NCI-H446 treated with DMSO at 0.1 percent for 48 hours (cell line): ENCODE measurements around the gene NUSAP1.
"Not testable (repeated sequence)": the region's sequence is repeated elsewhere in the genome, so short reads cannot be mapped to it uniquely, and the experiment has no call there.

ENCODE experiments used
- DNase-seq: peaks from one replicate; lab custom pipeline; 2025; lab: John Stamatoyannopoulos, UW

Gene NUSAP1

DNA sequence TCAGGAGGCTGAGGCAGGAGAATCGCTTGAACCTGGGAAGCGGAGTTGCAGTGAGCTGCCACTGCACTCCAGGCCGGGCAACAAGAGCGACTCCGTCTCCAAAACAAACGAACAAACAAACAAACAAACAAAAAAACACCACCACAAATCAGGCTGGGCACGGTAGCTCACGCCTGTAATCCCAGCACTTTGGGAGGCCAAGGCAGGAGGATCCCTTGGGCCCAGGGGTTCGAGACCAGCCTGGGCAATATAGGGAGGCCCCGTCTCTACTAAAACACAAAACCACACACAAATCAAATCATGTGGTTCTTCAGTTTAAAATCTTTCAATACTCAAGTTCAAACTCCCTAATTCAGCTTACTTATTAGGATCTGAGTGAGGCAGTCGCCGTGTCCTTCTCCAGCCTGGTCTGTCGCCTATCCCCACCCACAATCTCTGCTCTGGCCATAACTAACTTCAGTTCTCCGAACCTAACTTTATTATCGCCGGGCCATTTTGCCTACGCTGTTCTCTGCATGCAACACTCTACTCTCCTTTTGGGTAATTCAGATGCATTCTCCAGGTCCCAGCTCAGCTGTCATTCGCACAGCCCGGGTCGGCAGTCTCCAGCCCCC, 83.6 kb downstream of the NUSAP1 start:
- DNase-seq = no peak

DNA sequence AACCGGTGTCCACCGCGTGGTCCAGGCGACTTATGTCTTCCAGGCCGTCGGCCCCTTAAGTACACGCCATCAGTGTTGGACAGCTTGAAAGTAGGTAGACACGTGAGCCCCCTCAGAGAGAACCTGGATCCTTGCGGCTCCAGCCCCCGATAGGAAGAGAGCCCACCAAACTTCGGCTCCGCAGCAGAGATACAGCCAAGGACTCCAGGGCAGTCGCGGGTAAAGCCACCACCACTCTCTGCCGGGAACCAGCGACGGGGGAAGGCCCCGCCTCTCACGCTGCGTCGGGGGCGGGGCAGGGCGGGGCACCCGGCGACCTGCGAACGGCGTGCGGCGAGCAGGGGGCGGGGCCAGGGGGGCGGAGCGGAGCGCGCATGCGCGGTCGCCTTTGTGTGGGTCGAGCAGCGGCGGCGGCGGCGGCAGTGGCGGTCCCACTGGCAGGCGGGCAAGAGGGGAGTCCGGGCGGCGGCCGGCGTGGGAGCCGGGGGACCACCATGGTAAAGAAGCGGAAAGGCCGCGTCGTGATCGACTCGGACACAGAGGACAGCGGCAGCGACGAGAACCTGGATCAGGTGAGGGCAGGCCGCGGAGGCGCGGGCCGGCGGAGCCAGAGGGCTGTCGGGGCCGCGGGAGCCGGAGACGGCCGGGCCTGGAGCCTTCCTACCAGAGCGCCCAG, 84.2 kb downstream of the NUSAP1 start, which contains the start of gene RTF1:
Gene RTF1, plus strand, starts transcription at position 354 of the 676 bp plus-strand sequence. Its CDS starts 21 bp downstream, at position 375.
- DNase-seq = peak; percentile 64

DNA sequence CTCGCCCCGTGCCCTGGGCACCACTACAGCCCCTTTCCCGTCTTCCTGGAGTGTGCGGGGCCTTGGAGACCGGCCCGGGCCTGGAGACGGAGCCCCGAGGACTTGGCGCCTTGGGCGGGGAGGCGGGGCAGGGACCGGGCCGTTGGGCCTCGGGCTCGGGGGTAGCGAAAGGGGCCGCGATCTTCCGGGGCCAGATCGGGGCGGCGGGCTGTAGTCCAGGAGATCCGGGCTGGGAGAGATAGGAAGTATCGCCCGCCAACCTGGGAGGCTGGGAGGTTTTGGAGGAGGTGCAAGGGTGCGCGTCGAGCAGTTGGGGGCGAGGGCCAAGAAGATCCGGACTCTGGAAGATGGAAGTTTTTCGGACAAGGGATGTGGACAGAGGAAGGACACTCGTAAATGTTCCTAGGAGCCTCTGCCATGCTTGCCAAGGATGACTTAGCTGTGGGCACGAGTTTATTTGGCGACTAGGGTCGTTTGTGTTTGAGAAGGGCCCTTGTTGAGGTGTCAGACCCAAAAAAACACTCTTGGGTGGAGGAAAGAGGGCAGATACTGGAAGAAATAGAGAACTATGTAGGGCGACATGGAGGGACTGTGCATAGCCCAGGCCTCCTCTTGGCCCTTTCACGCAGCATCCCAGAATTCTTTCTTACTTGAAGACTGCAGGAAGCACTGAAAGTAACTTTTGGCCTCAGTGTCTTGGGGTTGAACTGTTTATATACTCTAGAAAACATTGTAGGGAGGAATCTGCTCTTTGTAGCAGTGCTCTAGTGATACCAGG, 84.9 kb downstream of the NUSAP1 start:
- DNase-seq = no peak

DNA sequence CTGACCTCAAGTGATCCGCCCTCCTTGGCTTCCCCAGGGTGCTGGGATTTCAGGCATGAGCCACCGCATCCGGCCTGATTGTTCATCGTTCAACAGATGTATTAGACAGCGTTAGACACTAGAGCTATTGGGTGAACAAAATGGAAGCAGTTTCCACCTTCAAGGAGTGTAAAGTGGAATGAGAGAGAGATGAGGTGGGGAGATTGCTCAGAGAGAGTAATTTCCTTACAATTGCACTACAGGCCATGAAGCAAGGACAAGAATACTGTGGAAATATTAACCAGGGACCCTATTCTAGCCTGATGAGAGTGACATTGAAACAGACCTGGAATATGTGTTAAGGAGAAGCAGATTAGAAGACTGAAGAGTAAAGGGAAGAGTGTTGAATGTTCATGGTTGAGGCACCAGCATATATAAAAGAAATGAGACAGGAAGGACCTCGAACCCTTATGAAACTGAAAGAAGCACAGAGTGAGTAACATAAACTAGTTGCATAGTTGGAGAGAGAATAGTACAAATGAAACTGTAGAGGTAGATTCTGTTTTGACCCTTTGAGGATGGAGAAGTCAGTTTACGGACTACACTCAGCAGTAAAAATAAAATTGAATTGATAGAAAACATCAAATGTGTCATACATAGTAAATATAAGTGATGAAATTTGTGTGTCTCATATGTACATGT, 91.4 kb downstream of the NUSAP1 start:
- no peak for DNase-seq

DNA sequence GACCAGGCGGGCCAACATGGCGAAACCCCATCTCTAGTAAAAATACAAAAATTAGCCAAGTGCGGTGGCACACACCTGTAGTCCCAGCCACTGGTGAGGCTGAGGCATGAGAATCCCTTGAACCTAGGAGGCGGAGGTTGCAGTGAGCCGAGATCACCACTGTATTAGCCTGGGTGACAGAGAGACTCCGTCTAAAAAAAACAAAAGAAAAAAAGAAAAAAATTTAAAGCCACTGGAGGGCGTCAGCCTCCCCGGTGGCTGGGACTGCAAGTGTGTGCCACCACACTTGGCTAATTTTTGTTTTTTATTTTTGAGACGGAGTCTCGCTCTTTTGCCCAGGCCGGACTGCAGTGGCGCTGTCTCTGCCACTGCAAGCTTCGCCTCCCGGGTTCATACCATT, 92.1 kb downstream of the NUSAP1 start:
- DNase-seq = no peak

DNA sequence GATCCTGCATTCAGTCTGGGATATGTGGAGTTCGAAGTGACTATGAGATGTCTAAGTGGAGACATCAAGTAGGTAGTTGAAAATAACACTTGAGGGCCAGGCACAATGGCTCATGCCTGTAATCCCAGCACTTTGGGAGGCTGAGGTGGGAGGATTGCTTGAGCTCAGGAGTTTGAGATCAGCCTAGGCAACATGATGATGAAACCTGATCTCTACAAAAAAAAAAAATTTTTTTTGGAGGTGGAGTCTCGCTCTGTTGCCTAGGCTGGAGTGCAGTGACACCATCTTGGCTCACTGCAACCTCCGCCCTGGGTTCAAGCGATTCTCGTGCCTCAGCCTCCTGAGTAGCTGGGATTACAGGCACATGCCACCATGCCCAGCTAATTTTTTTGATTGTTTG, 93.2 kb downstream of the NUSAP1 start:
- not testable (repeated sequence) for DNase-seq

DNA sequence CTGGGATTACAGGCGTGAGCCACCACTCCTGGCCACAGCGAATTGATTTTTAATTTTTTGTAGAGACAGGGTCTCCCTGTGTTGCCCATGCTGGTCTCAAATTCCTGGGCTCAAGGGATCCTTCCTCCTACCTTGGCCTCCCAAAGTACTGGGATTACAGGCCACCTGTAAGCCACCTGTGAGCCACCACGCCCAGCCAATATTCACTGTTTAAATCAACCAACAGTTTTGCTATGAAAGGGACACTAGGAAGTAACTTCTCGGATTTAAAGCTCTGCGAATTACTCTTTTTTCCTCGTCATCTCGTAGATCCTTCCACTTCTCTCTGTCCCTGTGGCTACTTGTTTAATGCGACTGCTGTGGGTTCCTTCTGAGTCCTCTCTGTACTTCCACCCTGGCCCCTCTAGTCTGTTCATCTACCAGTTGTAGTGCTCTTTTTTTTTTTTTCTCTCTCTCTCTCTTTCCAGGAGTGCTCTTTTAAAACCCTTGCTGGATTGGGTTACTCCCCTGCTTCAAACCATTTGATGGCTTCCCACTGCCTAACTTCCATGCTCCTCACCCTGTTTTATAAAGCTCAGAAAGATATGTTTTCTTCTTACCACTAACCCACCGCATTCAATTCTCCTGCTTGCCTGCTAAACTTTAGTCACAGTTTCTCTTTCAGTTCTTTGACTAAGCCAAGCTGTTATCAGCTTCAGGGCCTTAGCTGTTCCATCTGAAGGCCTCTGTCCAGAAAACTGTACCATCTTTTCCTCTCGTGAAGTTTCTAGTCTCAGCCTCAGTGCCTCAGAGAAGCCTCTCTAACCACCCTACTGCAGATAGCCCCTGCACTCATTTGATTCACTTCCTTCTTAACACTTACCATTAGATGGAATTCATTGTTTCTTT, 96.6 kb downstream of the NUSAP1 start:
- DNase-seq = no peak
